GM23248 (cell line): Measurements from ENCODE around the gene GLIPR1L2.

Source experiments
- EZH2 ChIP-seq: fragments of 200-600 bp; sonication (generic); IDR thresholded peaks from 2 replicates; pipeline ENCODE4 v1.6.1; 2018; ENCODE audit warnings: antibody characterized with exemption, mild to moderate bottlenecking; ENCODE audit not compliant: insufficient read depth, poor library complexity, severe bottlenecking
- EZH2phosphoT487 ChIP-seq: fragments of 200-600 bp; sonication (generic); IDR thresholded peaks from 2 replicates; pipeline ENCODE4 v1.6.1; 2018; ENCODE audit warnings: antibody characterized with exemption, moderate library complexity, mild to moderate bottlenecking, low read depth; ENCODE audit not compliant: insufficient read depth

GRCh38 chr12:75476071-75476470 is 85.2 kb downstream of the GLIPR1L2 start:
- TF ChIP-seq EZH2phosphoT487 (no peak), EZH2 (no peak)
